Limb (tissue), 2 donors: ENCODE measurements around the gene BTF3.
A peak's percentile ranks its signal among the peaks of the same experiment; 100 is the strongest.
"Not testable (repeated sequence)": the region's sequence is repeated elsewhere in the genome, so short reads cannot be mapped to it uniquely, and the experiment has no call there.

Experiments used
- DNase-seq, 2 donors: peaks; one replicate each; pipeline ENCODE4 v3.0.0-alpha.2; 2016; ENCODE audit errors: extremely low spot score in 2 of 2

BTF3 gene

DNA sequence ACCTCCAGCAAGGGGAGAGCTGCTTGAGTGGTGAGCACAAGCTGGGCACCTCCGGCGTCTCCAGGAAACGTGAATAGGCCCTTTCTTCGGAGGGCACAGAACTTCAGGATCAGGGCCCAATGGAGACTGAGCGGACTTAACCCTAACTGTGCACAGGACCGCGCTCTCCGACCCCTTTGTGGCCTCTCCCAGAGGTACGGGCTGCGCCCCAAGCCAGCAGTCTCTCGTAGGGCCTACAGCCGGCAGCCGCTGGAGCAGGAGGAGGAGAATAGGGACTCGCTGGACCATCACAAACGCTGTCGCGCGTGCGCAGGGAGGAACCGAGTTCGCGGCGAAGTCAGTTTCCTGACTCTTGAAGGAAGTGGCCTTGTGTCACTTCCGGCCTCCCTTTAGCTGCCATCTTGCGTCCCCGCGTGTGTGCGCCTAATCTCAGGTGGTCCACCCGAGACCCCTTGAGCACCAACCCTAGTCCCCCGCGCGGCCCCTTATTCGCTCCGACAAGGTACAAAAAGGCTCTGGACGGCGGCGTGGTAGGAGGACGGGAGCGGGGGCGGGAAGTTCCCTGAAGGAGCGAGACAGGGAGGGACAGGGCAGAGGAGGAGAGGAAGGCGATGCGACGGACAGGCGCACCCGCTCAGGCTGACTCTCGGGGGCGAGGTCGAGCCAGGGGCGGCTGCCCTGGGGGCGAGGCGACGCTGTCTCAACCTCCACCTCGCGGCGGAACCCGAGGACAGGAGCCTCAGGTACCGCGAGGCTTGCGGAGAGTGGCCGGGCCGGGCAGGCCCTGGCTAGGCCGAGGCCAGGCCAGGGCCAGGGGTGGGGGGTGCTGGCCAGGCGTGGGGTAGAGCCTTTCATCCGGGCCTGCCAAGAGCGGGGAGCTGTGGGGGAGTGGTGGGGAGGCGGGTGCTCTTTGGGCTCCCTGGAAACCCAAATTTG, at the start of gene BTF3:
Gene BTF3, plus strand, starts transcription at position 386 of the 936 bp plus-strand sequence. Its CDS starts 226 bp downstream, at position 612.
- peak; percentile 95 to 98 for DNase-seq

DNA sequence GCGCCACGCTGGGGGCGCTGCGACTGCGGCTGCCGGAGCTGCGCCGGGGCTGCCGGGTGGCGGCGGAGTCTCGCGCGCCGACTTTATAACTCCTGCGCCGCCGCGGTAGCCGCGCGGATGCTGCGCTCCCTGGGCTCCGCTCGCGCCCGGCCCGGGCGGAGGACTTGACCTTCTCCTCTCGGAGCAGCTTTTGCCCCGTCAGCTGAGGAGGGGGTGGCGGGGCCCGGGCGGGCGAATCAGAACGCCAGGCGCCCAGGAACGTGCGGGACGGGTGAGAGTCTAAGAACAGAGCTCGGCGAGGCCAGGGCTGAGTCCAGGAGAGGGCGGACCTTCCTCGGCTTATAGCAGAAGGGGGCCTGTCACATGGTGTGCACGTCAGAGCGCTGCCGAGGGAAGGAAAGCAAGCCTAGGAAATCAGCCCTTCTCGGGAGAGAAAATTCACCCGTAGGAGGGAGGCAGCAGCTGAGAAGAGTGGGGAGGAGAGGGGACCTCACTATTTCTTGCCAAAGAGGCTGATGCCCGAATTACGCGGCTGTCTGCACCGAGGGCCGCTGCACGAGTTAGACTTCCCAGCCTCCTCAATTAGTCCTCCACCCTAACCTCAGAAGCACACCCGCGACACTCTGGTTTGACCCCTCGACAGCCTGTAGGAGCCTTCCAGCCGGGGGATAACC, 49.6 kb upstream of the BTF3 start, which contains the start of gene FOXD1:
Gene FOXD1, minus strand, starts transcription at position 315 of the 674 bp plus-strand sequence. CDS start 415 bp downstream, outside the sequence.
- DNase-seq = peak; percentile 83 to 88

DNA sequence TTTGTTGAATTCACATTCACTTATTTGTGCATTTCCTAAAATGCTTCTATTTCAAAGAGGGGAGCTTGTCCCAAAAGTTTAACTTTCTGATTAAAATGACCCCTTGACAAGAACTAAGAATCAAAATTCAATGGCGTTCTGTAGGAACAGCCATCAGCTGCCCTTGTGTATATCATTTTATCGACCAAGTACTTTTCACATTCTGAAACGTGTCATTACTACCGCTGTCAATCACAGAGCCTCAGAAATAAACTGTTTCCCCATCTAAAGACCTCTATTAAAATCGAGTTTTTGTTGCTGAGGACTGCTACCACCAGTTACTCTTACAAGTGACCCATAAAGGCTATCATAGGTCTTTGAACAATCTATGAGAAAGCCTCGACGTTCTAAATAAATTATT, 48.1 kb upstream of the BTF3 start:
- no peak for DNase-seq

DNA sequence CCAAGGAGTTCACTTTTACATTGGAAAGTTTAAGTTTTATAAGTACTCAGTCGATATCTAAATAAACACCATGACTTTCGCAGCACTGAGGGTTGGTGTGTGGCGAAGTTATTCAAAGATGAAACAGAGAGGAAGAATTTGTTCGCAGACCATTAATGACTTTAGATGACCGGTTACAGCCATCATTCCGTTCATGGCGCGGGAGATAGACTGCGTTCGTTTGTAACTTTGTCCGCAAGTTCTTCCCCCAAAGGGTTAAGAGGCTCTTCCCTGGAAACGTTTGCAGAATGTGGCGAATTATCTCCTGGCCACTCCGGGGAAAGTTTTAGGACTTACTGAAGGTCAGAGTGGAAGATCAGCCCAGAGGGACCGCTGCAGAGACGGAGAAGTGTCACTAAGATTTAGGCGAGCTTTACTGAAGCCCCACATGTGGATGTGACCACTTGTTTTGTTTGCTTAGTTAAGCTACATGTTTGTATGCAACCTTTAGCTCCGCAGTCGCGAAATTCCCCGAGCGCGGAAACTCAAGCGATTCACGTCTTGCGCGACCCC, 47.5 kb upstream of the BTF3 start:
- no peak for DNase-seq

DNA sequence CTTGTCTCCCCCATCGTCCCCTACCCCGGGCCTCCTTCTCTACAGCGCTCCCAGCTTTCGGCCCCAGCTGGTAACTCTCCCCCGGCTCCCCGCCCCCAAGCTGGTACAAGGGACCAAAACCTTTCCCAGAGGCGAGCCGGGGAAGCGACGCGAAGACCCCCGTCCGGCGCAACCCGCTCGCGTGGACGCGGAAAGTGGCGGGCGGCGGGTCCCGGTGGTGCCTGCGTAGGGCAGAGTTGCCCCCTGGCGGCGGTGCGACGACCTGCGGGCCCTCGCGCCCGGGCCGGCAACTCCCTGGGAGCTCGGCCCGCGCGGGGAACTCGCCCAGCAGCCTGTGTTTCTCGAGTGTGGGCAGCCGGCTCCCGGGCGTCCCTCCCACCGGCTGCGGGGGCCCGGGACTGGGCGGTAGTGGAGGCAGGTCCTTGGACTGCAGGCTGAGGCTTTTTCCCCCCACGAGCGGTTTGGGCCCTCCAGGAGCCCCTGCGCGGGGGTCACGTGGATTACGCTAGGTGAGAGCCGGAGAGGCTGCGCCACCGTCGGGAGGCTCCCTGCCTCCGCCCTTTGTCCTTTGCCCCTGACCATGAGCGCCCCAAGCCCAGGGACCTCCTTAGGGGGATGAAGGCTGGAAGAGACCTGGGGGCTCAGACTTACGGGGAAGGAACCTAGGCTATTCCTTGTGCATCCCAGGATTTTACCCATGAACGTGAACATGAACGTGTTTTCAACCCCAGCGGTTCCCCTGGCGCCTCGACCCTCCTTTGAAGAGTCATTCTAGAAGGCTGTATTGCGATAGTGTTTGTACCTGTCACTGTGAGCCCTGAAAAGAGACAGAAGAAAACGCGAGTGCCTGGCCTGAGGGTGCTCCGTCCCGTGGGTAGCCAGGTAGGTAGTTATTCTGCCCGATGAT, 46.8 kb upstream of the BTF3 start:
- DNase-seq = peak in 1 of 2 donors; percentile 85

DNA sequence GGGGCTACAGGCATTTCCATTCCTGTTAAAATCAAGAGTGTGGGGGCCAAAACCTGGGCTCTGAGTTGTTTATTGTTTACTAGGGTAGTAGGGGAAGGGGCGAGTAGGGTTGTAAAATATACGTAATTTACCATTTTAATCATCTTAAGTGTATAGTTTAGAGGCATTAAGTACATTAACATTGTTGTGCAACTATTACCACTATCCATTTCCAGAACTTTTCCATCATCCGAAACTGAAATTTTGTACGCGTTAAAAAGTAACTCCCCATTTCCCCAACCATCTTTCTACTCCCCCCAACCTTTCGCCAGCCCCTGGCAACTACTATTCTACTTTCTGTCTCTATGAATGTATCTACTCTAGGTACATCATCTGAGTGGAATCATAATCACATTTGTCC, 46.0 kb upstream of the BTF3 start:
- DNase-seq = no peak

DNA sequence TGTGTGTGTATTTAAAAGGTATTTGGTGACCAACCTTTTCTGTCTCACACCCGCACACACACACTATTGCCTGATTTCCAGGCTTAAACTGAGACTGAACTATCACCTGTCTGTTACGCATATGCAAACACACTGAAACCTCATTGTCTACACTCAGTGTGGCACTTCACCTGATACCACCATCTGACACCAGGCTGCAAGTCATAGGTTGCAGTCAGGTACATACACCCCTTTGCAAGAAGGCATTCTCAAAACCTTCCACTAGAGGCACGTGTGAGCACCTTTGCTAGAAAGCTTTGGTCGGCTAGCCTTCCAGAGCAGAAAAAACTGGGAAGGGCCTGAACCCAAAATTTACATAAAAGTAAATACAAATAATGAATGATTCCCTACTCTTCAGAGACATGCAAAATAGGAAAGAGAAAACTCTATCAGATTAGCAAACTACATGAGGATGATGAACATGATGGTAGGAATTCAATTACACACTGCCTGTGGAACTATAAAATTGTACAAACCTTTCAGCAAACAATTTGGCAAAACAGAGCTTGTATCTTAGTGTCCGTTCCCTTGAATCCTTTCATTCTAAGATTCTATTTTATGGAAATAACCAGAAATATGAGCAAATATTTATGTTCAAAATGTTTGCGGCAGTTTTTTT, 43.7 kb upstream of the BTF3 start:
- DNase-seq = peak in 1 of 2 donors; percentile 57

DNA sequence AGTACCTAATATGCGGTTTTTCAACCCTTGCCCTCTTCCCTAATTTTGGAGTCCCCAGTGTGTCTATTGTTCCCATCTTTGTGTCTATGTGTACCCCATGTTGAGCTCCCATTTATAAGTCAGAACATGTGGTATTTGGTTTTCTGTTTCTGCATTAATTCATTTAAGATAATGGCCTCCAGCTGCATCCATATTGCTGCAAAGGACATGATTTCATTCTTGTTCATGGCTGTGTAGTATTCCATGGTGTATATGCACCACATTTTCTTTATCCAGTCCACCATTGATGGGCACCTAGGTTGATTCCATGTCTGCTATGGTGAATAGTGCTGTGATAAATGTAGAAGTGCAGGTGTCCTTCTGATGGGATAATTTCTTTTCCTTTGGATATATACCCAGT, 41.8 kb upstream of the BTF3 start:
- DNase-seq = not testable (repeated sequence)

DNA sequence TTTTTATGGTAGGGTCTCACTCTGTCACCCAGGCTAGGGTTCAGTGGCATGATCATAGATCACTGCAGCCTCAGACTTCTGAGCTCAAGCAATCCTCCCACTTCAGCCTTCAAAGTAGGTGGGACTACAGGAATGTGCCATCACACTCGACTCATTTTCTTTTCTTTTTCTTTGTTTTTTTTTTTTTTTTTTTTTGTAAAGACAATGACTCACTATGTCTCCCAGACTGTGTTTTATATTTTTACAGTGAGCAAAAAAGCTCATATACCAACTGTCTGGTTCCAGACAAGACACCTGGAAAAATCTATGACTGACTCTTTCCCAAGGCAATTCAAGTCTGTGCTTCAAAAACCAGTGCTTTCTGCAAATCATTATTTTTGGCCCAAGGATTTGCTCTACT, 38.9 kb upstream of the BTF3 start:
- no peak for DNase-seq

DNA sequence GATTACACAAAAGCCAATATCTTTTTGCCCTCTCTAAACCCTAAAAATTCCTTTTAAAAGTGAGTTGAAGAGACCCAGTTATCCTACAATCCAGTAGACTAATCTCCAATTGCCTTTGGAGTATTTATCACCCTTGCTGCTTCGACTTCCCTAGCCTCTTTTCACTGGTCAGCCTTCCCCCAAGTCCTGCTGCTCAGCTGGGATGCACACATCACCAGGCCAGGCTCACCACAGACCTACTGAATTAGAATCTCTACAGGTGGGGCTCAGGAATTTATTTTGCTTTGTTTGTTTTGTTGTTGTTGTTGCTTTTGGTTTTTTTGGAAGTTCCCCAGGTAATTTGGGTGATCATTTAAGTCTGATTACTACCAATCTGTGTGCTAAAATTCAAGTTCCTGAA, 38.1 kb upstream of the BTF3 start:
- no peak for DNase-seq

DNA sequence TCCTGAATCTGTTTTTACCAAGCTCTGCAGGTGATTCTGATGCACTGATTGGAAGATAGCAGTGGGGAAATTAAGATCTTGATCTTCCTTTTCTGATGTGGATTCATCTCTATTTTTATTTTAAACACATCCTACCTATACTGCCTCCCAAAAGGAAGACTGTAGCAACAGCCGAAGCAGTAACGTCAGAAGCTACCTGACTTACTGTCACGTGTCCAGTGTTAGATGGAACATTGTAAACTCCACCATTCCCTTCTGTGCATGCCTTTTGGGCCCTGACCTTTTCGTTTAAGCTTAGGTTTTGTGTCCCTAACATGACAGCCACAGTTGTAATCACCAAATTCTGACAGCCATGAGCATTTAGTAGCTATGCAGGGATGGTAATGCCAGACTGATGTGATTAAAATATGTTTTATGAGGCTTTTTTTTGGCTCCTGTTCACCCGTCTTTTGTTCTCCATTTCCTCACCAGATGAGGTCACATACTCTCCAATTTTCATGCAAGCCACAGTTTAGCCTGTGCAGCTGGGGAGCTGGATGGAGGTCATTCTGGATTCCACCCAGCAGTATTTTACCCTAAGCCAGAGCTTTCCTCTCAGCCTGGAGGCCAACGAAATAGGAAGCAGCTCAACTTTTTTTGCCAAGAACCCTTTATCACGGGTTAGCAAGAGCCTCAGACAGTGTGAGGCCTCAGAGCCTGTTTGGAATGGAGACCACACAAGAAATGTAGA, 34.1 kb upstream of the BTF3 start:
- peak; percentile 46 to 64 for DNase-seq

DNA sequence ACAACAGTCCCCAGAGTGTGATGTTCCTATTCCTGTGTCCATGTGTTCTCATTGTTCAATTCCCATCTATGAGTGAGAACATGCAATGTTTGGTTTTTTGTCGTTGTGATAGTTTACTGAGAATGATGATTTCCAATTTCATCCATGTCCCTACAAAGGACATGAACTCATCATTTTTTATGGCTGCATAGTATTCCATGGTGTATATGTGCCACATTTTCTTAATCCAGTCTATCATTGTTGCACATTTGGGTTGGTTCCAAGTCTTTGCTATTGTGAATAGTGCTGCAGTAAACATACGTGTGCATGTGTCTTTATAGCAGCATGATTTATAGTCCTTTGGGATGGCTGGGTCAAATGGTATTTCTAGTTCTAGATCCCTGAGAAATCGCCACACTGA, 29.6 kb upstream of the BTF3 start:
- not testable (repeated sequence) for DNase-seq

DNA sequence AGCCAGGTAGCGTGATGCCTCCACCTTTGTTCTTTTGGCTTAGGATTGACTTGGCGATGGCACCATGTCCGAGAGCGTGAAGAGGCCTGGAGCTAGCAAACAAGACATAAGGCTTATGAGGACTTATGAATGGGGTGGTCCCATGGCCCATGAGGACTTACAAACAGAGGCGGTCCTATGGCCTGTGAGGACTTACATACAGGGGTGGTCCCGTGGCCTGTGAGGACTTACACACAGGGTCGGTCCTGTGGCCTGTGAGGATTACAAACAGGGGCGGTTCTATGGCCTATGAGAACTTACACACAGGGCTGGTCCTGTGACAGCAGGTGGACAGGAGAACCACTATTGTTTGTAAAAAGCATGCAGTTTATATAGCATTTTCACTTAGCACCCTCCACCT, 28.4 kb upstream of the BTF3 start:
- no peak for DNase-seq

DNA sequence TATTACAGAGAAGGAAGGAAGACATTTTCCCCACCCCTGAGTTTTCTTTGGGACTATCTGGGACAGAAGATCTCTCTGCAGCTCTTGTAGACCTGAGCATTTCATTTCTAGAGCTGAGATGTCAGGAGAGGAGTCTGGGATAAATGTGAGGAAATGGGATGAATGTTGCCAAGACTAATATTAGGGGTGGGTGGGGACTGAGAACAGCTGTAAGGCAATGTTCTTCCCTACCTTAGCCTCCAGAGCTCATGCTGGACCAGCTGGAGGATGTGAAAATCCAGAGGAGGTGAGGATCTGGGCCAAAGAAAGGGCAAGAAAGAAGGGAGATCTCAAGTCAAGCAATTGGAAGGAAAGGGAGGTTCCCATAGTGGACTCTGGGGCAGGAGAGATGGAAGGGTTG, 26.6 kb upstream of the BTF3 start:
- DNase-seq = peak; percentile 32 to 39

DNA sequence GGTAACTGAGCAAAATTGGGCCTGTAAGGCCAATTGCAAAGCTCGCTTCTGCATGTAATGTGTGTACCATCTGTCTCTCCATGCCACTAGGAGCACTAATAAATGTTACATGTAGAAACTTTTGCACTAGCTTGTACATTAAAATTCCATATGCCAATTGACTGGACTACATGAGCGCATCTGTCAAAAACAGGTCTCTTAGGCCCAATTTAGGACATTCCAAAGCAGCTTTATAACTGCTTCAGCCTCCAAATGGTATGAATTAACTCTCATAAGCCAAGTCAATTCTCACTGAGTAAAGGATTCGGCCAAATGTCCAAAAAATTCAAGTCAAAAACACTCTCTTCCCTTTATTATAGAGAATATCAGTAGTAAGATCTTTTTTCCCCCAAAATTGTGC, 26.1 kb upstream of the BTF3 start:
- peak in 1 of 2 donors; percentile 55 for DNase-seq

DNA sequence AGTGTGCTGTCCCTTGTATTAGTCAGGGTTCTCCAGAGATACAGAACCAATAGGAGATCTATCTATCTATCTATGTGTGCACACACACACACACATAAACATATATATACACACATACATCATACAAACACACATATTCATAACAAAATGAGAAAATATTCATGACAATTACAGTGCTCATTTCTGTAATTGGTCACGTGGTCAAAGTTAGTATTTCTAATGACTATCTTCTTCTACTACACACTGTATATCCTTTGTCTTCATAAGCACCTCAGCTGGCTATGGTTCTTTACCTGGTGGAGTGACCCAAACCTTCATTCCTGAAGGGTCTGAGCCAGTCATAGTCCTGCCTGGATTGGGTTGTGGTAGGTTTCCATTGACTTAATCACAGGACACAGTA, 17.7 kb upstream of the BTF3 start:
- DNase-seq = no peak

DNA sequence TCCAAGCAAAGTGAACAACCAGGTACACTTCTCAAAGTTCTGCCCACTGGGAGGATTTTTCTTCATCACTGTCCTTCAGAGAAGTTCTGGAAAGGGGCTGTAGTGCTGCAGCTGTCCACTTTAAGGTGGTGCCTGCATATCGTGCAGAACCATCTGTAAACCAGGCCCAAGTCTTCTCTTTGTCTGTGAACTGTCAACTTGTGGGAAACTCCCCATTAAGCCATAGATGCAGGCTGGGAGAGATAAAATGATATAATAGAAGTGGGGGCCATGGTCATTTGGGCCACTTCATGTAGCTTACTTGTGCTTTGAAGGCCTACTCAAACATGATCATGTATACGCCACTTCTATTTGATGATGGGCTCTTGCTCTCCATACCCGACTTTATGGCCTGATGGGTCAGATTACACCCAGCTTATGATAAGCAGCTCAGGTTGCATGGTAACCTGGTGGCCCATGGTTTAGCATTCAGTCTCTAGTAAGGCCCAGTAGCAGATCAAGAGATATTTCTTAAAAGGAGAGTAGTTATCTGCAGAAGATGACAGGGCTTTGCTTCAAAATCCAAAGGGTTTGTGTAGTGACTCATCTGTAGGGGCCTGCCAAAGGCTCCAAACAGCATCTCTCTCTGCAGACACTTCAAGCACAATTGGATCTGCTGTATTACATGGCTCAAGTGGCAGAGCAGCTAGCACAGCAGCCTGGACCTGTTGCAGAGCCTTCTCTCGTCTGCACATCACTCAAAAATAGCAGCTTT, 15.7 kb upstream of the BTF3 start:
- DNase-seq = no peak

DNA sequence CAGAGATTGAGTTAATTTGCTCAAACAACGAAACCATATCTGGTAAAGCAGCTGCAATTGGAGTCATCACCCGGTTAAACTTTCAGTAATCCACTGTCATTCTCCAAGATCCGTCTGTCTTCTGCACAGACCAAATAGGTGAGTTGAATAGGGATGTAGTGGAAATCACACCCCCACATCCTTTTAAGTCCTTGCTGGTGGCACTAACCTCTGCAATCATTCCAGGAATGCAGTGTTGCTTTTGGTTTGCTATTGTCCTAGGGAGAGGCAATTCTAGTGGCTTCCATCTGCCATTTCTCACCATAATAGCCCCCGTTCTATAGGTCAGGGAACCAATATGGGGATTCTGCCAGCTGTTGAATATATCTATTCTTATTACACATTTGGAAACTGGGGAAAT, 14.6 kb upstream of the BTF3 start:
- DNase-seq = no peak

DNA sequence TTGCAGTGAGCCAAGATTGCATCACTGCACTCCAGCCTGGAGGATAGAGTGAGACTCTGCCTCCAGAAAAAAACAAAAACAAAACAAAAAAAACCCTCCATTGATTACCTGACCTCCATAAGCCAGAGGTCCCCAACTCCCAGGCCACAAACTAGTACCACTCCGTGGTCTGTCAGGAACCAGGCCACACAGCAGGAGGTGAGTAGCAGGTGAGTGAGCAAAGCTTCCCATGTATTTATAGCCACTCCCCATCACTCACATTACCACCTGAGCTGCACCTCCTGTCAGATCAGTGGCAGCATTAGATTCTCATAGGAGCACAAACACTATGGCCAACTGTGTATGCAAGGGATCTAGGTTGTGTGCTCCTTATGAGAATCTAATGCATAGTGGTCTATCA, 13.7 kb upstream of the BTF3 start:
- DNase-seq = no peak
